HepG2 (cell line): ENCODE results near the gene ANO2. TPM values are rescaled to one million over a fixed set of nuclear protein-coding genes. Genes with fewer than 3 reads are reported as not detected.

Experiments
- ATAC-seq: fragments of 200-7000 bp; cut with Tn5 transposase; 3 replicates; pipeline ENCODE4 v1.9.1; 2020; ENCODE audit warnings: mild to moderate bottlenecking, moderate library complexity
- BruUV-seq: library from RNA; stranded (reverse); fragments of 400-500 nt; replicated peaks from 2 replicates; lab custom pipeline; 2021; lab: Mats Ljungman, UMichigan
- CTCF ChIA-PET: fragments of 300-600 bp; formaldehyde crosslinking; extraction: SDS; loops from one replicate; lab custom pipeline; 2021; ENCODE audit warnings: low total read pairs, inconsistent platforms, low intra/inter-chr PET ratio; lab: Yijun Ruan, JAX
- POLR2A ChIA-PET: fragments of 350-600 bp; sonication (Branson Sonifier 250); formaldehyde crosslinking; loops from one replicate; lab custom pipeline; 2020; ENCODE audit warnings: antibody characterized with exemption, inconsistent platforms; lab: Yijun Ruan, JAX
- DNase-seq: peaks from one replicate; pipeline ENCODE4 v3.0.0-alpha.2; 2015; ENCODE audit warnings: low spot score
- FAIRE-seq: peaks from 3 replicates; lab custom pipeline; 2011; peaks lifted over from hg19 to GRCh38; lab: Jason Lieb, UNC
- H2AFZ ChIP-seq: one replicate; pipeline ENCODE4 v1.6.1; 2011; ENCODE audit warnings: low read length, inconsistent platforms
- H3K27ac ChIP-seq: fragments of 300-600 bp; 3 replicates; pipeline ENCODE4 v1.8.0; 2011; ENCODE audit warnings: mixed run types, mild to moderate bottlenecking, mixed read lengths, low read length, inconsistent platforms; ENCODE audit not compliant: insufficient read depth; ENCODE audit errors: extremely low read length
- H3K27me3 ChIP-seq, 2 experiments: fragments of 200-600 bp in 1 of 2; 2 replicates in 1 of 2; 3 replicates in 1 of 2; pipeline versions ENCODE4 v1.6.0 to v1.8.0; 2011; ENCODE audit warnings: low read length in 2 of 2, mild to moderate bottlenecking in 2 of 2, moderate library complexity in 2 of 2, inconsistent platforms in 1 of 2; ENCODE audit not compliant: insufficient read depth in 2 of 2, control insufficient read depth in 1 of 2
- H3K36me3 ChIP-seq, 2 experiments: fragments of 200-600 bp in 1 of 2; replicated peaks in 1 of 2; 2 replicates in 1 of 2; 3 replicates in 1 of 2; pipeline versions ENCODE4 v1.5.1 to v1.8.0; 2011; ENCODE audit warnings: low read length in 2 of 2, inconsistent platforms in 1 of 2; ENCODE audit not compliant: insufficient read depth in 2 of 2, control insufficient read depth in 1 of 2
- H3K4me1 ChIP-seq: 2 replicates; pipeline ENCODE4 v1.5.1; 2012; ENCODE audit warnings: low read length, inconsistent platforms; ENCODE audit not compliant: insufficient read depth
- H3K4me2 ChIP-seq: 2 replicates; pipeline ENCODE4 v1.6.0; 2011; ENCODE audit warnings: low read depth, low read length, inconsistent platforms
- H3K4me3 ChIP-seq, 3 experiments: fragments of 200-600 bp in 1 of 3; sonication (generic), shearing (Covaris generic) in 1 of 3; replicated peaks in 1 of 3; 2 replicates each; pipeline ENCODE4 v1.5.1; 2011 to 2016; ENCODE audit warnings: low read length in 3 of 3, inconsistent platforms in 2 of 3, low read depth in 2 of 3, mild to moderate bottlenecking in 2 of 3, control low read depth in 1 of 3, mixed read lengths in 1 of 3; ENCODE audit not compliant: insufficient read depth in 1 of 3
- H3K79me2 ChIP-seq: one replicate; pipeline ENCODE4 v1.6.1; 2011; ENCODE audit warnings: low read length, inconsistent platforms; ENCODE audit not compliant: insufficient read depth
- H3K9ac ChIP-seq: 2 replicates; pipeline ENCODE4 v1.6.0; 2011; ENCODE audit warnings: mild to moderate bottlenecking, low read depth, low read length, inconsistent platforms; ENCODE audit not compliant: insufficient read depth
- H3K9me3 ChIP-seq: 2 replicates; pipeline ENCODE4 v1.5.1; 2012; ENCODE audit warnings: mild to moderate bottlenecking, low read length
- H4K20me1 ChIP-seq: 2 replicates; pipeline ENCODE4 v1.6.0; 2011; ENCODE audit warnings: inconsistent platforms, mild to moderate bottlenecking, low read length, moderate library complexity; ENCODE audit not compliant: insufficient read depth
- CAMTA2 ChIP-seq: sonication (generic); formaldehyde crosslinking; IDR thresholded peaks from 2 replicates; pipeline ENCODE4 v1.4.0; 2020; ENCODE audit warnings: mild to moderate bottlenecking, missing genetic modification reagents, borderline replicate concordance
- GRHL1 ChIP-seq: sonication (generic); formaldehyde crosslinking; conservative IDR thresholded peaks from 2 replicates; pipeline ENCODE4 v1.8.0; 2022; ENCODE audit warnings: missing genetic modification reagents
- IKZF1 ChIP-seq: fragments of 450-650 bp; IDR thresholded peaks from 2 replicates; pipeline ENCODE4 v1.7.1; 2016
- IRF9 ChIP-seq: sonication (generic); formaldehyde crosslinking; IDR thresholded peaks from 2 replicates; pipeline ENCODE4 v1.8.0; 2022; ENCODE audit warnings: missing genetic modification reagents, mild to moderate bottlenecking, borderline replicate concordance
- MBD4 ChIP-seq: IDR thresholded peaks from 2 replicates; pipeline ENCODE4 v1.6.1; 2012; ENCODE audit warnings: low read length, inconsistent platforms, borderline replicate concordance
- NR2F2 ChIP-seq: IDR thresholded peaks from 2 replicates; pipeline ENCODE4 v1.6.1; 2012; ENCODE audit warnings: low read depth, inconsistent platforms, borderline replicate concordance
- SKI ChIP-seq: fragments of 450-650 bp; IDR thresholded peaks from one replicate; pipeline ENCODE4 v1.6.1; 2018; ENCODE audit warnings: mild to moderate bottlenecking; ENCODE audit not compliant: partially characterized antibody
- ZNF883 ChIP-seq: sonication (generic); formaldehyde crosslinking; IDR thresholded peaks from 2 replicates; pipeline ENCODE4 v1.5.1; 2020; ENCODE audit warnings: mild to moderate bottlenecking, missing genetic modification reagents; ENCODE audit errors: not compliant biosample characterization
- WGBS: methylation state at CpG from one replicate; pipeline ENCODE4 v1.1.6; 2017; ENCODE audit warnings: low lambda C conversion rate; 5-methylcytosine and 5-hydroxymethylcytosine counted together
- in situ Hi-C: cut with HindIII; loops from 2 replicates; pipeline ENCODE4 v1.10.0; 2017; ENCODE audit warnings: low pct_unique_long_range_greater_than_20kb; ENCODE audit not compliant: extremely low pct_ligation_motif_present
- intact Hi-C: fragments of 100-400 bp; cut with micrococcal nuclease; formaldehyde crosslinking; loops from one replicate; pipeline ENCODE4 v1.10.0; 2022; ENCODE audit not compliant: unreplicated experiment
- polyA plus RNA-seq, 8 experiments: library from polyadenylated mRNA; depleted of rRNA in 3 of 8; stranded (reverse) in 7 of 8; unstranded in 1 of 8; fragments of >200 nt; fragmentation: Illumina TruSeq in 4 of 8; extraction: Trizol in 4 of 8; gene quantifications; 2 replicates each; pipeline versions ENCODE4 v1.2.1 to v1.2.3, GENCODE V29; 2011 to 2016; ENCODE audit warnings: low read depth in 4 of 8, missing spikeins in 1 of 8, mixed read lengths in 1 of 8; ENCODE audit not compliant: insufficient read depth in 1 of 8
- total RNA-seq, 5 experiments: library from RNA; depleted of rRNA; stranded (reverse); fragments of >200 nt; fragmentation: Illumina TruSeq; extraction: Trizol; gene quantifications; 2 replicates each; pipeline ENCODE4 v1.2.3, GENCODE V29; 2016; ENCODE audit warnings: low read depth in 1 of 5

ANO2 gene
- total and polyA plus RNA-seq, 2 of the 13 experiments (the other 11 are each of a cell fraction or from before 2014, with no cell fraction given): 0.18 TPM; not detected in 1

- TF ChIP-seq GRHL1 (CRISPR knock-in tag): no peak
- TF ChIP-seq MBD4: no peak
- no peak for TF ChIP-seq NR2F2
Measured at GRCh38 chr12:5971194-5971850, 26.3 kb upstream of the ANO2 start (continued).

- Histone ChIP-seq H3K27ac (no peak overlapping the region), H3K79me2 (no peaks in the 10 kb centered on the region), H3K9me3 (no peaks in the 10 kb centered on the region), H3K9ac (no peak overlapping the region), H3K4me1 (peaks cover 7% of the 10 kb centered on the region), H3K4me3 (no peak overlapping the region), H3K36me3 (no peaks in the 10 kb centered on the region), H4K20me1 (no peaks in the 10 kb centered on the region), H3K4me2 (no peak overlapping the region), H3K27me3 (peaks cover 1 to 12% of the 10 kb centered on the region in 2 experiments; a peak in 3 of 5 replicates), H2AFZ (no peak overlapping the region)
- FAIRE-seq (no peak), ATAC-seq (no peak), DNase-seq (no peak)
- no TSS peak for BruUV-seq
- intact Hi-C loops: no loop called here
- no peak for TF ChIP-seq CAMTA2 (CRISPR knock-in tag)
- TF ChIP-seq IKZF1: no peak
- no peak for TF ChIP-seq ZNF883
- TF ChIP-seq IRF9 (CRISPR knock-in tag): no peak
- TF ChIP-seq SKI: no peak
- POLR2A ChIA-PET: no interaction called here
- in situ Hi-C loops: no loop called here
- CTCF ChIA-PET: no interaction called here
- 28% methylated on average over 4 of the region's 5 CpGs for WGBS
Measured at GRCh38 chr12:5969974-5970690, 25.1 kb upstream of the ANO2 start.
